Ovary (tissue), 3 donors: ENCODE data around the gene BRINP3.

Experiments used
- CTCF ChIP-seq, 3 donors: fragments of 450-650 bp in 2 of 3; fragments of 200-600 bp in 1 of 3; IDR thresholded peaks; one replicate each; pipeline versions ENCODE4 v1.5.1 to v1.8.0; 2016 to 2022; ENCODE audit warnings: antibody characterized with exemption in 3 of 3, mild to moderate bottlenecking in 1 of 3
- EP300 ChIP-seq: sonication (generic); formaldehyde crosslinking; IDR thresholded peaks from one replicate; pipeline ENCODE4 v1.6.1; 2017; ENCODE audit warnings: antibody characterized with exemption
- donor health status: DM: no; HTN: no; CAD: no.

DNA sequence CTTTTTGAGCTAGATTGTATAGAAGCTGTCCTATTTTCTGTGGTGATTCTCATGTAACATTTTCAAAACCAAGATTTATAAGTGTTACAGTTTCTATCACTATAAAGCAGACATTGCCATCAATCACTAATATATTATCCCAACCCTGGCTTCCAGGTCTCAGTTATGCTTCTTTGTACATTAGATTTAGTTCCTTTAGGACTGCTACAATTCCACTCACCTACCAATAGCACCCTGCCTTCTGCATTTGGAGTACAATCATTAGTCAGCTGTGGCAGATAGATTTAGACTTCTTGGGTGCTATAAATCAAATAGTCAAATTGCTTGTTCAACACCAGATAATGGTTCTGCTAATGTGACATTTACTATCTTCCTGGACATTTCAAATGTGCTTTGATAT lies 281.6 kb downstream of the BRINP3 start:
- TF ChIP-seq CTCF (IDR thresholded peaks at IDR 0.05) (no peak), EP300 (no peak)
